ENCODE measurements around the gene NACC2.

NACC2 gene

GRCh38 chr9:136011703-136012496 is 83.2 kb downstream of the NACC2 start:
- Histone ChIP-seq H3K4me1 (ENCODE audit: control insufficient read depth in 2 of 2, insufficient read depth in 2 of 2, low read length in 2 of 2) (peaks cover 0 to 4% of the 10 kb centered on the region in 2 donors), H3K9ac (ENCODE audit: low read depth in 1 of 2, low read length in 2 of 2) (no peak overlapping the region), H3K27me3 (ENCODE audit: control insufficient read depth in 2 of 2, insufficient read depth in 2 of 2, low read length in 2 of 2) (no peaks in the 10 kb centered on the region), H3K36me3 (ENCODE audit: control insufficient read depth in 2 of 2, insufficient read depth in 2 of 2, low read length in 2 of 2) (peaks cover 3 to 6% of the 10 kb centered on the region in 2 donors), H3K9me3 (ENCODE audit: control insufficient read depth in 2 of 2, low read length in 2 of 2) (no peaks in the 10 kb centered on the region), H3K4me3 (ENCODE audit: low read length in 2 of 2) (no peak overlapping the region), H3K27ac (ENCODE audit: low read depth in 2 of 2, low read length in 2 of 2) (peak overlapping the region; percentile 23 to 27)

- Histone ChIP-seq H3K36me3 (ENCODE audit: control insufficient read depth in 2 of 2, insufficient read depth in 2 of 2, low read length in 2 of 2) (peaks cover 3 to 5% of the 10 kb centered on the region in 2 donors), H3K27ac (ENCODE audit: low read depth in 2 of 2, low read length in 2 of 2) (peak overlapping the region; percentile 23 to 27), H3K27me3 (ENCODE audit: control insufficient read depth in 2 of 2, insufficient read depth in 2 of 2, low read length in 2 of 2) (no peaks in the 10 kb centered on the region), H3K4me3 (ENCODE audit: low read length in 2 of 2) (no peak overlapping the region), H3K9me3 (ENCODE audit: control insufficient read depth in 2 of 2, low read length in 2 of 2) (no peaks in the 10 kb centered on the region), H3K4me1 (ENCODE audit: control insufficient read depth in 2 of 2, insufficient read depth in 2 of 2, low read length in 2 of 2) (peaks cover 0 to 4% of the 10 kb centered on the region in 2 donors), H3K9ac (ENCODE audit: low read depth in 1 of 2, low read length in 2 of 2) (no peak overlapping the region)
Measured at GRCh38 chr9:136011376-136011702, 83.8 kb downstream of the NACC2 start.

GRCh38 chr9:136010615-136011361 is 84.3 kb downstream of the NACC2 start:
- H3K9ac ChIP-seq (ENCODE audit: low read depth in 1 of 2, low read length in 2 of 2), result no peak overlapping the region
- H3K27me3 ChIP-seq (ENCODE audit: control insufficient read depth in 2 of 2, insufficient read depth in 2 of 2, low read length in 2 of 2), result no peaks in the 10 kb centered on the region
- no peak overlapping the region for H3K4me3 ChIP-seq (ENCODE audit: low read length in 2 of 2)
- peaks cover 0 to 4% of the 10 kb centered on the region in 2 donors for H3K4me1 ChIP-seq (ENCODE audit: control insufficient read depth in 2 of 2, insufficient read depth in 2 of 2, low read length in 2 of 2)
- peaks cover 3 to 5% of the 10 kb centered on the region in 2 donors for H3K36me3 ChIP-seq (ENCODE audit: control insufficient read depth in 2 of 2, insufficient read depth in 2 of 2, low read length in 2 of 2)
- H3K27ac ChIP-seq (ENCODE audit: low read depth in 2 of 2, low read length in 2 of 2), result no peak overlapping the region
- no peaks in the 10 kb centered on the region for H3K9me3 ChIP-seq (ENCODE audit: control insufficient read depth in 2 of 2, low read length in 2 of 2)

GRCh38 chr9:136010176-136010575 is 84.9 kb downstream of the NACC2 start:
- peaks cover 0 to 4% of the 10 kb centered on the region in 2 donors for H3K4me1 ChIP-seq (ENCODE audit: control insufficient read depth in 2 of 2, insufficient read depth in 2 of 2, low read length in 2 of 2)
- no peaks in the 10 kb centered on the region for H3K27me3 ChIP-seq (ENCODE audit: control insufficient read depth in 2 of 2, insufficient read depth in 2 of 2, low read length in 2 of 2)
- H3K27ac ChIP-seq (ENCODE audit: low read depth in 2 of 2, low read length in 2 of 2), result no peak overlapping the region
- H3K4me3 ChIP-seq (ENCODE audit: low read length in 2 of 2), result no peak overlapping the region
- H3K9me3 ChIP-seq (ENCODE audit: control insufficient read depth in 2 of 2, low read length in 2 of 2), result no peaks in the 10 kb centered on the region
- H3K9ac ChIP-seq (ENCODE audit: low read depth in 1 of 2, low read length in 2 of 2), result no peak overlapping the region
- peaks cover 3 to 5% of the 10 kb centered on the region in 2 donors for H3K36me3 ChIP-seq (ENCODE audit: control insufficient read depth in 2 of 2, insufficient read depth in 2 of 2, low read length in 2 of 2)

- H3K4me1 ChIP-seq (ENCODE audit: control insufficient read depth in 2 of 2, insufficient read depth in 2 of 2, low read length in 2 of 2), result peaks cover 0 to 4% of the 10 kb centered on the region in 2 donors
- H3K4me3 ChIP-seq (ENCODE audit: low read length in 2 of 2), result no peak overlapping the region
- H3K9ac ChIP-seq (ENCODE audit: low read depth in 1 of 2, low read length in 2 of 2), result no peak overlapping the region
- no peaks in the 10 kb centered on the region for H3K27me3 ChIP-seq (ENCODE audit: control insufficient read depth in 2 of 2, insufficient read depth in 2 of 2, low read length in 2 of 2)
- no peak overlapping the region for H3K27ac ChIP-seq (ENCODE audit: low read depth in 2 of 2, low read length in 2 of 2)
- H3K9me3 ChIP-seq (ENCODE audit: control insufficient read depth in 2 of 2, low read length in 2 of 2), result no peaks in the 10 kb centered on the region
- H3K36me3 ChIP-seq (ENCODE audit: control insufficient read depth in 2 of 2, insufficient read depth in 2 of 2, low read length in 2 of 2), result peaks cover 3 to 5% of the 10 kb centered on the region in 2 donors
Measured at GRCh38 chr9:136009516-136009915, 85.6 kb downstream of the NACC2 start.

- Histone ChIP-seq H3K9ac (ENCODE audit: low read depth in 1 of 2, low read length in 2 of 2) (no peak overlapping the region), H3K27me3 (ENCODE audit: control insufficient read depth in 2 of 2, insufficient read depth in 2 of 2, low read length in 2 of 2) (no peaks in the 10 kb centered on the region), H3K36me3 (ENCODE audit: control insufficient read depth in 2 of 2, insufficient read depth in 2 of 2, low read length in 2 of 2) (peaks cover 3 to 5% of the 10 kb centered on the region in 2 donors), H3K9me3 (ENCODE audit: control insufficient read depth in 2 of 2, low read length in 2 of 2) (no peaks in the 10 kb centered on the region), H3K4me1 (ENCODE audit: control insufficient read depth in 2 of 2, insufficient read depth in 2 of 2, low read length in 2 of 2) (peaks cover 0 to 4% of the 10 kb centered on the region in 2 donors), H3K27ac (ENCODE audit: low read depth in 2 of 2, low read length in 2 of 2) (no peak overlapping the region), H3K4me3 (ENCODE audit: low read length in 2 of 2) (no peak overlapping the region)
Measured at GRCh38 chr9:136008693-136008997, 86.4 kb downstream of the NACC2 start.

- Histone ChIP-seq H3K4me1 (ENCODE audit: control insufficient read depth in 2 of 2, insufficient read depth in 2 of 2, low read length in 2 of 2) (peaks cover 0 to 4% of the 10 kb centered on the region in 2 donors), H3K4me3 (ENCODE audit: low read length in 2 of 2) (no peak overlapping the region), H3K27ac (ENCODE audit: low read depth in 2 of 2, low read length in 2 of 2) (no peak overlapping the region), H3K27me3 (ENCODE audit: control insufficient read depth in 2 of 2, insufficient read depth in 2 of 2, low read length in 2 of 2) (no peaks in the 10 kb centered on the region), H3K9ac (ENCODE audit: low read depth in 1 of 2, low read length in 2 of 2) (no peak overlapping the region), H3K9me3 (ENCODE audit: control insufficient read depth in 2 of 2, low read length in 2 of 2) (no peaks in the 10 kb centered on the region), H3K36me3 (ENCODE audit: control insufficient read depth in 2 of 2, insufficient read depth in 2 of 2, low read length in 2 of 2) (peaks cover 3 to 5% of the 10 kb centered on the region in 2 donors)
Measured at GRCh38 chr9:136007934-136008692, 87.0 kb downstream of the NACC2 start.

GRCh38 chr9:136007276-136007933 is 87.7 kb downstream of the NACC2 start:
- Histone ChIP-seq H3K27ac (ENCODE audit: low read depth in 2 of 2, low read length in 2 of 2) (no peak overlapping the region), H3K9me3 (ENCODE audit: control insufficient read depth in 2 of 2, low read length in 2 of 2) (no peaks in the 10 kb centered on the region), H3K27me3 (ENCODE audit: control insufficient read depth in 2 of 2, insufficient read depth in 2 of 2, low read length in 2 of 2) (no peaks in the 10 kb centered on the region), H3K9ac (ENCODE audit: low read depth in 1 of 2, low read length in 2 of 2) (no peak overlapping the region), H3K4me1 (ENCODE audit: control insufficient read depth in 2 of 2, insufficient read depth in 2 of 2, low read length in 2 of 2) (peaks cover 0 to 6% of the 10 kb centered on the region in 2 donors), H3K36me3 (ENCODE audit: control insufficient read depth in 2 of 2, insufficient read depth in 2 of 2, low read length in 2 of 2) (peaks cover 3 to 5% of the 10 kb centered on the region in 2 donors), H3K4me3 (ENCODE audit: low read length in 2 of 2) (no peak overlapping the region)

- H3K4me1 ChIP-seq (ENCODE audit: control insufficient read depth in 2 of 2, insufficient read depth in 2 of 2, low read length in 2 of 2), result peaks cover 0 to 6% of the 10 kb centered on the region in 2 donors
- H3K9ac ChIP-seq (ENCODE audit: low read depth in 1 of 2, low read length in 2 of 2), result no peak overlapping the region
- H3K36me3 ChIP-seq (ENCODE audit: control insufficient read depth in 2 of 2, insufficient read depth in 2 of 2, low read length in 2 of 2), result peaks cover 3% of the 10 kb centered on the region in 2 donors
- H3K27ac ChIP-seq (ENCODE audit: low read depth in 2 of 2, low read length in 2 of 2), result no peak overlapping the region
- H3K9me3 ChIP-seq (ENCODE audit: control insufficient read depth in 2 of 2, low read length in 2 of 2), result no peaks in the 10 kb centered on the region
- H3K4me3 ChIP-seq (ENCODE audit: low read length in 2 of 2), result no peak overlapping the region
- H3K27me3 ChIP-seq (ENCODE audit: control insufficient read depth in 2 of 2, insufficient read depth in 2 of 2, low read length in 2 of 2), result no peaks in the 10 kb centered on the region
Measured at GRCh38 chr9:136006169-136006568, 88.9 kb downstream of the NACC2 start.
